Prostate gland (tissue), 2 donors: ENCODE measurements around the gene ZSCAN20.

Experiments used
- CTCF ChIP-seq, 4 experiments: fragments of 200-600 bp in 2 of 4; fragments of 450-650 bp in 2 of 4; sonication (generic) in 2 of 4; IDR thresholded peaks; 1 replicate in 3 of 4; 2 replicates in 1 of 4; pipeline ENCODE4 v1.5.1; 2016 to 2019; ENCODE audit warnings: antibody characterized with exemption in 4 of 4, mild to moderate bottlenecking in 2 of 4, moderate library complexity in 2 of 4
- POLR2A ChIP-seq: fragments of 450-650 bp; IDR thresholded peaks from one replicate; pipeline ENCODE4 v1.6.1; 2016; ENCODE audit warnings: antibody characterized with exemption, mild to moderate bottlenecking
- POLR2AphosphoS5 ChIP-seq: sonication (generic); formaldehyde crosslinking; IDR thresholded peaks from one replicate; pipeline ENCODE4 v1.6.1; 2017; ENCODE audit warnings: antibody characterized with exemption

DNA sequence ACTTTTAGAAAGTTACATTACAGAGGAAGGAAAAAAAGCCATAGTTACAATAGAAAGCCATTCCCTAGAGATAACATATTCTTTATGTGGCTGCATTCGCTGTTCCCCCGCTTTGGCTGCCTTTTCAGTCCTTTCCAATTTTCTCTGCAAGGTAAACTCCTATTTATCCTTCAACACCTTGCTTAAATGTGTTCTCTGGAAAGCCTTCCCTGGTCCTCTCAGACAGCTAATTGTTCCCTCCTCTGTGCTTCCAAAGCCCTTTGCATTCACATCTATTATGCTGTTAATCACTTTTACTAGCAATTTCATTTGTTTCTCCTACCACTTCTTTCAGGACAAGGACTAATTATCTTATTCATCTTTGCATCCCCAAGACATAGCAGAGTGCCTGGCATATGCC lies 43.1 kb upstream of the ZSCAN20 start:
- TF ChIP-seq CTCF (IDR thresholded peaks at IDR 0.05): no peak
- TF ChIP-seq POLR2AphosphoS5: no peak
- no peak for TF ChIP-seq POLR2A
